Activated CD8-positive, alpha-beta memory T cell treated with anti-CD3 and anti-CD28 coated beads, Interleukin-2, amount 50 U/mL, for 24 hours (primary cell): ENCODE results near the gene TRAF6.
A peak's percentile ranks its signal among the peaks of the same experiment; 100 is the strongest.
"Not testable (repeated sequence)": the region's sequence is repeated elsewhere in the genome, so short reads cannot be mapped to it uniquely, and the experiment has no call there.

Experiments used
- DNase-seq: peaks from one replicate; pipeline ENCODE4 v3.0.0-alpha.2; 2020; ENCODE audit errors: extremely low read depth

Gene TRAF6

GRCh38 chr11:36509694-36510593 is at the start of gene TRAF6:
TSS of gene TRAF6 (minus strand) at chr11:36510272. CDS start at chr11:36501515, 8,757 bp downstream.
- DNase-seq = peak; percentile 75

GRCh38 chr11:36558571-36559413 is 48.7 kb upstream of the TRAF6 start:
- DNase-seq = no peak

GRCh38 chr11:36557991-36558390 is 47.9 kb upstream of the TRAF6 start:
- DNase-seq = no peak

- DNase-seq = not testable (repeated sequence)
Measured at GRCh38 chr11:36557390-36557789, 47.3 kb upstream of the TRAF6 start.

- no peak for DNase-seq
Measured at GRCh38 chr11:36550385-36551115, 40.5 kb upstream of the TRAF6 start.

- DNase-seq = no peak
Measured at GRCh38 chr11:36540998-36541397, 30.9 kb upstream of the TRAF6 start.

- DNase-seq = no peak
Measured at GRCh38 chr11:36534276-36534840, 24.3 kb upstream of the TRAF6 start.

- no peak for DNase-seq
Measured at GRCh38 chr11:36532941-36533601, 23.0 kb upstream of the TRAF6 start.

GRCh38 chr11:36530840-36531239 is 20.8 kb upstream of the TRAF6 start:
- no peak for DNase-seq

- DNase-seq = no peak
Measured at GRCh38 chr11:36513965-36514364, 3.9 kb upstream of the TRAF6 start.

GRCh38 chr11:36512016-36512415 is 1.9 kb upstream of the TRAF6 start:
- no peak for DNase-seq

GRCh38 chr11:36511062-36511461 is 990 bp upstream of the TRAF6 start:
- not testable (repeated sequence) for DNase-seq

GRCh38 chr11:36510594-36510942 is 496 bp upstream of the TRAF6 start:
- no peak for DNase-seq

- DNase-seq = no peak
Measured at GRCh38 chr11:36509201-36509639, 852 bp downstream of the TRAF6 start.

- DNase-seq = no peak
Measured at GRCh38 chr11:36508743-36509142, 1.3 kb downstream of the TRAF6 start.

- DNase-seq = no peak
Measured at GRCh38 chr11:36507824-36508489, 2.1 kb downstream of the TRAF6 start.

GRCh38 chr11:36501236-36501635 is 8.8 kb downstream of the TRAF6 start:
- no peak for DNase-seq

- no peak for DNase-seq
Measured at GRCh38 chr11:36500315-36500721, 9.8 kb downstream of the TRAF6 start.

- DNase-seq = no peak
Measured at GRCh38 chr11:36499315-36499714, 10.8 kb downstream of the TRAF6 start.

GRCh38 chr11:36498721-36499120 is 11.4 kb downstream of the TRAF6 start:
- no peak for DNase-seq

- DNase-seq = no peak
Measured at GRCh38 chr11:36493332-36493731, 16.7 kb downstream of the TRAF6 start.
